Right lobe of liver (tissue), 4 donors: ENCODE results near the gene NEK4.

Experiments
- CTCF ChIP-seq, 4 donors: fragments of 200-600 bp in 3 of 4; fragments of 450-650 bp in 1 of 4; IDR thresholded peaks; one replicate each; pipeline versions ENCODE4 v1.5.1 to v1.8.0; 2016 to 2022; ENCODE audit warnings: antibody characterized with exemption in 4 of 4, mild to moderate bottlenecking in 2 of 4
- POLR2A ChIP-seq: fragments of 450-650 bp; IDR thresholded peaks from one replicate; pipeline ENCODE4 v1.6.1; 2017; ENCODE audit warnings: antibody characterized with exemption, mild to moderate bottlenecking
- donor health status: DM: no; HTN: no; CAD: no.
- donor health status: DM: no; HTN: no; CAD: no.
- donor health status: DM: no; HTN: yes; CAD: no.

GRCh38 chr3:52790741-52791140, 20.0 kb upstream of the NEK4 start:
- no peak for TF ChIP-seq POLR2A
- TF ChIP-seq CTCF (IDR thresholded peaks at IDR 0.05), result no peak
